ENCODE results near the gene GCNT1. TPM values are rescaled to one million over a fixed set of nuclear protein-coding genes. Genes with fewer than 3 reads are reported as not detected.
"Not testable (repeated sequence)": the region's sequence is repeated elsewhere in the genome, so short reads cannot be mapped to it uniquely, and the experiment has no call there.

GCNT1 gene
- total RNA-seq, 2 donors from 2014 or later: 30.8 to 33.8 TPM

- intact Hi-C loops (cut with DNase I, micrococcal nuclease): no loop called here
- ATAC-seq: no peak
These were observed 15.4 kb downstream of the GCNT1 start for GRCh38 chr9:76474419-76474818.

DNA sequence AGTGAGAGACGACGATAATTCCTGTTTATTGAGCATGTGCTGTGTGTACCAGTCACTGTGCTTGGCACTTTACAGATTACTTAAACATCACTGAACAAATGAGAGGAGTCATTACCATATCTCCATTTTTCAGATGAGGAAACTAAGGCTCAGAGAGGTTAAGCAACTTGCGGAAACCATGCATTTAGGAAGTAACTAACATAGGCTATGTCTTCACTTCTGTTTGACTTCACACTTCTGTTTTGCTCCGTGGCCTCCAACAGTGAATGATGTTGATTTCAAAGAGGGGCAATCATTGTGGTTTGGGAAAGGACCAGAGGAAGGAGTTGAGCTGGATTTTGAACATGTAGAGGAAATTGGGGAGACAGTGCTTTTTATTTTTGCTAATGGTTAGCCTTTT lies 16.7 kb downstream of the GCNT1 start:
- ATAC-seq (no peak), DNase-seq (no peak)
- intact Hi-C loops (cut with DNase I, micrococcal nuclease): no loop called here

More at GRCh38 chr9:76474419-76474818, 15.4 kb downstream of the GCNT1 start:
- DNase-seq: no peak

GRCh38 chr9:76477818-76478217 lies 18.8 kb downstream of the GCNT1 start:
- ATAC-seq; intact Hi-C loops (cut with DNase I, micrococcal nuclease): not testable (repeated sequence)

DNA sequence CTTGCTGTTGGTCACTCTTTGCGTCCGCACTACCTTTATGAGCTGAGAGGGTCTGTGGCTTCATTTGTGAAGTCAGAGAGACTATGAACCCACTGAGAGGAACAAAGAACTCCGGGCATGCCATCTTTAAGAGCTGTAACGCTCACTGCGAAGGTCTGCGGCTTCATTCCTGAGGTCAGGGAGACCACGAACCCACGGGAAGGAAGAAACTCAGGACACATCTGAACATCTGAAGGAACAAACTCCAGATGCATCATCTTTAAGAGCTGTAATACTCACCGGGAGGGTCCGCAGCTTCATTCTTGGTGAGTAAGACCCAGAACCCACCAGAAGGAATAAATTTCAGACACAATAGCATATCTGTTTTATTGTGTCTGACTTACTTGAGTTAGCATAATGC lies 19.2 kb downstream of the GCNT1 start:
- DNase-seq (no peak), ATAC-seq (no peak)
- intact Hi-C loops (cut with DNase I, micrococcal nuclease): no loop called here

More at GRCh38 chr9:76477818-76478217, 18.8 kb downstream of the GCNT1 start:
- not testable (repeated sequence) for DNase-seq

DNA sequence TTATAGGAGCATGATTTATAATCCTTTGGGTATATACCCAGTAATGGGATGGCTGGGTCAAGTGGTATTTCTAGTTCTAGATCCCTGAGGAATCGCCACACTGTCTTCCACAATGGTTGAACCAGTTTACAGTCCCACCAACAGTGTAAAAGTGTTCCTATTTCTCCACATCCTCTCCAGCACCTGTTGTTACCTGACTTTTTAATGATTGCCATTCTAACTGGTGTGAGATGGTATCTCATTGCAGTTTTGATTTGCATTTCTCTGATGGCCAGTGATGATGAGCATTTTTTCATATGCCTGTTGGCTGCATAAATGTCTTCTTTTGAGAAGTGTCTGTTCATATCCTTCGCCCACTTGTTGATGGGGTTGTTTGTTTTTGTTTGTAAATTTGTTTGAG lies 20.4 kb downstream of the GCNT1 start:
- intact Hi-C loops (cut with DNase I, micrococcal nuclease): not testable (repeated sequence)

GRCh38 chr9:76486151-76486550 lies 27.2 kb downstream of the GCNT1 start:
- intact Hi-C loops (cut with DNase I, micrococcal nuclease): no loop called here

More for the DNA sequence above, 20.4 kb downstream of the GCNT1 start:
- not testable (repeated sequence) for ATAC-seq, DNase-seq

GRCh38 chr9:76490249-76490990 lies 31.4 kb downstream of the GCNT1 start:
- intact Hi-C loops (cut with DNase I, micrococcal nuclease): no loop called here
- DNase-seq (no peak), ATAC-seq (no peak)

More at GRCh38 chr9:76486151-76486550, 27.2 kb downstream of the GCNT1 start:
- no peak for DNase-seq
- ATAC-seq: no peak

DNA sequence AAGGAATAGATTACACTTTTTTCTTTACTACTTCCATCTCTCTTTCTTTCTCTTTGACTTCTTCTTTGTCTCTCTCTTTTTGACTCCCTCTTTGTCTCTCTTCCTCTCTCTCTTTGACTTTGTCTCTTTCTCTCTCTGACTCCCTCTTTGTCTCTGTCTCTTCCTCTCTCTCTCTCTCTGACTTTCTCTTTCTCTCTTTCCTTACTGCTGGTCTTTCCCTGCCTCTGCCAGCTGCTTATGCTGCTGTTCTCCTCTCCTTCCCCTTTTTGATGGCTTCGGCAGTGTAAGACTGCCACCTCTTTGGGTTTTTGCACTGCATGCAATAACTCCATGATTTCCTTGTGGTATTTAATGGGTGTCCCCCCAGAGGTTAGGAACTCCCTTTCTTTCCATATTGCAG lies 32.1 kb downstream of the GCNT1 start:
- DNase-seq; intact Hi-C loops (cut with DNase I, micrococcal nuclease); ATAC-seq: not testable (repeated sequence)

- intact Hi-C loops (cut with DNase I, micrococcal nuclease); ATAC-seq; DNase-seq: not testable (repeated sequence)
These were observed 34.5 kb downstream of the GCNT1 start for GRCh38 chr9:76493496-76493895.

DNA sequence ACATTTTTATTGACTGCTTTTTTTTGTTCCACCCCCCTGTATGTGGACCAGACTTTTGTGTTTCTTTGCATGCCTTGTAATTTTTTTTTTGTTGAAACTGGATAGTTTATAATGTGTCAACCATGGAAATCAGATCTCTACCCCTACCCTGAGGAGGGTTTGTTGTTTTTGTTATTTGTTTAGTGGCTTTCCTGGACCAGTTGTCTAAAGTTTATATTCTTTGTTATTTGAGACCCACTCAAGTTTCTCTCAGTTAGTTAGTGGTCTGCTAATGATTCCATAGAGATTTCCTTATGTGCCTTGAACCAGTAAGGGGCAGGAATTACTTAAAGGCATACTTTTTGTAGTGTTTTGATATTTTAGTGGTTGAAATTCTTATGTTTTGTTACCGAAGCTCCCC lies 41.1 kb downstream of the GCNT1 start:
- no peak for ATAC-seq
- no peak for DNase-seq
- intact Hi-C loops (cut with DNase I, micrococcal nuclease): no loop called here

- ATAC-seq: no peak
- intact Hi-C loops (cut with DNase I, micrococcal nuclease): no loop called here
These were observed 43.8 kb downstream of the GCNT1 start for GRCh38 chr9:76502746-76503145.

DNA sequence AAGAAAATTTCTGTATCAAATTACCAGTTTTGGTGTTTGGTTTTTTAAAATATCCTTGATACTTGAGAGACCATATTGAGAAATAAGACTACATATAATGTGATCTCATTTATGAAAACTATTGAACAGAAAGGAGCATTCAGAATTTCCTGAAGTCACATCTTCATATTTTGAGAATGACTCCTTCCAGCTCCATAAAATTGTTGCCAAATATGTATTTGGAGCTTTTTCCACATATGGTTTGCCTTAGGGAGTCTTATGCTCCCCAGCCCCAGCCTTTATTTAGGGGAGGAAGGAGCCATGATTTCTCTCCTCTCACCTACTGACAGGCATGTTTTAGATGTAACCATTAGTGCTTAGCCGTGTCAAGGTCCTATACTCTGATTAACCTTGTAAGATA lies 51.1 kb downstream of the GCNT1 start:
- intact Hi-C loops (cut with DNase I, micrococcal nuclease): no loop called here
- ATAC-seq: no peak
- no peak for DNase-seq

More at GRCh38 chr9:76502746-76503145, 43.8 kb downstream of the GCNT1 start:
- no peak for DNase-seq

DNA sequence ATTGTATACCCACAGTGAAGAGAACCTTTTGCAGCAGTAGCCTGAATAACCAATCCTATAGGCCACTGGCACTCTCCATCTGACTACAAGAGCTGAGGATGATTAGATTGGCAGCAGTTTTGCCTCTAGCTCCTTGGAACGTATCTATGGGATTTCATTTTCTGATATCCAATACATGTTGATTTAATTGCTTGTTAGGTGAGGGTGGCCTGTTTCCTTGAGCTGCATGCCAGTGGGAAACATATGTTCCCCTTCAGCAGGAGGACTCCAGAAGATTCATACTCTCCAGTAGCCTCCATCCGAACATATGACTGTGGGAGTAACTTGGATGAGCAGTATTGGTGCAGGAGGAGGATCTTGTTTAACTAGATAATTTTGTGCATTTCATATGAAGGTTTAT lies 51.5 kb downstream of the GCNT1 start:
- intact Hi-C loops (cut with DNase I, micrococcal nuclease): no loop called here
- DNase-seq: no peak
- no peak for ATAC-seq

- intact Hi-C loops (cut with DNase I, micrococcal nuclease): no loop called here
- DNase-seq: no peak
- ATAC-seq: no peak
These were observed 53.8 kb downstream of the GCNT1 start for GRCh38 chr9:76512826-76513225.

DNA sequence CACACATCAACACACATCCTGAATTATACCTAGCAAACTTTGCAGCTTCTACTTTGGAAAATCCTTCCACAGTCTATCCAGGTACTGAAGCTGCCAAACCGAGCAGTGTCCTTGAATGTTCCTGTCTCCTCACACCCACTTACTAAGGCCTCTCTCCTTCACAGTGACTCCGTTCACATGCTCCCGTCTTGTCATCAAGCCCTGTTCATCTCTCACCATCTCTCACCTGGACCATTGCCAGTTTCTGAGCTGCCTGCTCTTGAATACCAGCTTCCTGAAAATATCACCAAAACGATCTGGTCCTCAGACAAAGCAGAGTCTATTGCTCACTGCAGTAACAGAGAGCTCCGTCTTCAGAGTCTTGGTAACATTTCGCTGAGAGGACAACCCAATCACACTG lies 57.4 kb downstream of the GCNT1 start:
- ATAC-seq (no peak), DNase-seq (no peak)

GRCh38 chr9:76516871-76517270 lies 57.9 kb downstream of the GCNT1 start:
- ATAC-seq (no peak), DNase-seq (no peak)
- intact Hi-C loops (cut with DNase I, micrococcal nuclease): no loop called here

More for the DNA sequence above, 57.4 kb downstream of the GCNT1 start:
- intact Hi-C loops (cut with DNase I, micrococcal nuclease): no loop called here

GRCh38 chr9:76519075-76519835 lies 60.3 kb downstream of the GCNT1 start:
- DNase-seq (no peak), ATAC-seq (peak; percentile 49)
- intact Hi-C loops (cut with DNase I, micrococcal nuclease): no loop called here

DNA sequence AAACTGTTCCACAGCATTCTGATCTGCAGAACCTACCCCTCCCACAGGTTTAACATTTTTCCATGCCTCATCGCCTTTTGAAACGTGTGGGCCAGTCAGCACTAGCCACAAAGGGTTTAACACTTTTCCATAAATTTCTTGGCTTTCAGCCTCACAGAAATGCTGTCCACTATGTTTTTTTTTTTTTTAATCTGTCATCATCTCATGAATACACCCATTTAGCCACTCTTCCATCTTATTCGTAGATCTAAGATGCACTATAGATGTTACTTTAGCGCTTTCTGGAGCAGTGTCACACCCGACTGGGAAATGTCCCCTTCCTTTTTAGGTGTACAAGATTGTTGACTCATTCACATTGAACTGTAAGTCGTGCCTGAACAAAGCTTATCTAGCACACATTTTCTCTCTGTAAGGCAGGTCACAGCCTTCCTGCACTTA lies 62.3 kb downstream of the GCNT1 start:
- ATAC-seq: no peak
- no peak for DNase-seq
- intact Hi-C loops (cut with DNase I, micrococcal nuclease): no loop called here

- intact Hi-C loops (cut with DNase I, micrococcal nuclease): no loop called here
- DNase-seq: no peak
- no peak for ATAC-seq
These were observed 62.9 kb downstream of the GCNT1 start for GRCh38 chr9:76521906-76522305.

DNA sequence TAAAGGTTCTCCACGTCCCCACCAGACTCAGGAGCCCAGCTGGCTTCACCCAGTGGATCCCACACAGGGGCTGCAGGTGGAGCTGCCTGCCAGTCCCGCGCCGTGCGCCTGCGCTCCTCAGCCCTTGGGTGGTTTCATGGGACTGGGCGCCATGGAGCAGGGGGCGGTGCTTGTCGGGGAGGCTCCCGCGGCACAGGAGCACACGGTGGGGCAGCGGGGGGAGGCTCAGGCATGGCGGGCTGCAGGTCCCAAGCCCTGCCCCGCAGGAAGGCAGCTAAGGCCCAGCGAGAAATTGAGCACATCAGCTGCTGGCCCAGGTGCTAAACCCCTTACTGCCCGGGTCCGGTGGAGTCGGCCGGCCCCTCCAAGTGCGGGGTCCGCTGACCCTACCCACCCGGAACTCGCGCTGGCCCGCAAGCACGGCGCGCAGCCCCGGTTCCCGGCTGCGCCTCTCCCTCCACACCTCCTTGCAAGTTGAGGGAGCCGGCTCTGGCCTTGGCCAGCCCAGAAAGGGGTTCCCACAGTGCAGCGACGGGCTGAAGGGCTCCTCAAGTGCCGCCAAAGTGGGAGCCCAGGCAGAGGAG lies 64.7 kb downstream of the GCNT1 start:
- ATAC-seq; intact Hi-C loops (cut with DNase I, micrococcal nuclease); DNase-seq: not testable (repeated sequence)
